Esophagus (tissue), 2 donors: Measurements from ENCODE around the gene DRG1. TPM values are rescaled to one million over a fixed set of nuclear protein-coding genes. Genes with fewer than 3 reads are reported as not detected.
"Not testable (repeated sequence)": the region's sequence is repeated elsewhere in the genome, so short reads cannot be mapped to it uniquely, and the experiment has no call there.

Source experiments
- H3K27ac ChIP-seq, 2 donors: one replicate each; pipeline ENCODE4 v1.5.1; 2013; ENCODE audit warnings: low read depth in 2 of 2, mild to moderate bottlenecking in 2 of 2, inconsistent platforms in 1 of 2, low read length in 1 of 2, moderate library complexity in 1 of 2
- H3K27me3 ChIP-seq, 2 donors: one replicate each; pipeline ENCODE4 v1.6.1; 2013; ENCODE audit warnings: low read length in 2 of 2, control low read depth in 1 of 2, mild to moderate bottlenecking in 1 of 2; ENCODE audit not compliant: insufficient read depth in 2 of 2, control insufficient read depth in 1 of 2
- H3K36me3 ChIP-seq, 2 donors: one replicate each; pipeline ENCODE4 v1.6.1; 2013; ENCODE audit warnings: low read length in 1 of 2; ENCODE audit not compliant: control insufficient read depth in 2 of 2, insufficient read depth in 2 of 2
- H3K4me1 ChIP-seq, 2 donors: one replicate each; pipeline ENCODE4 v1.6.1; 2013; ENCODE audit warnings: low read length in 1 of 2; ENCODE audit not compliant: control insufficient read depth in 2 of 2, insufficient read depth in 2 of 2
- H3K4me3 ChIP-seq, 2 donors: one replicate each; pipeline ENCODE4 v1.5.1; 2013; ENCODE audit warnings: low read length in 2 of 2, mild to moderate bottlenecking in 2 of 2, low read depth in 1 of 2, moderate library complexity in 1 of 2
- H3K9me3 ChIP-seq, 2 donors: one replicate each; pipeline ENCODE4 v1.6.1; 2013; ENCODE audit warnings: mild to moderate bottlenecking in 2 of 2, low read depth in 1 of 2, low read length in 1 of 2, moderate library complexity in 1 of 2; ENCODE audit not compliant: control insufficient read depth in 2 of 2, insufficient read depth in 1 of 2
- WGBS, 2 donors: extraction: QIAGEN DNeasy Blood & Tissue Kit; methylation state at CpG; one replicate each; pipeline ENCODE4 v1.1.7; 2013; 5-methylcytosine and 5-hydroxymethylcytosine counted together
- polyA plus RNA-seq, 2 donors: library from polyadenylated mRNA; stranded (reverse); fragments of 200-250 nt; gene quantifications; one replicate each; pipeline ENCODE4 v1.2.3, GENCODE V29; 2013
- donor health status: healthy with polysubstance abuse.
- donor health status: Bipolar disorder and iron deficiency.

Gene DRG1
- polyA plus RNA-seq, 2 donors: 22.7 to 30.8 TPM

DNA sequence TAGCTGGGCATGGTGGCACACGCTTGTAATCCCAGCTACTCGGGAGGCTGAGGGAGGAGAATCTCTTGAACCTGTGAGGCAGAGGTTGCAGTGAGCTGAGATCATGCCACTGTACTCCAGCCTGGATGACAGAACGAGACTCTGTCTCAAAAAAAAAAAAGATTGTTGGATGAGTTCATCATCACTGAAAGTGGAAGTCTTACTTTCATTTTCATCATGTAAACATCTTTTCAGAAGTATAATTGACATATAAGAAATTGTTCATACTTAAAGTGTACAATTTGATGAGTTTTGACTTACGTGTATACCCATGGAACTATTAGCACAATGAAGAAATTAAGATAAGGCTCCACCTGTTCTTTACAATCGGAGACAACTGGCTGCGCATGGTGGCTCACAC lies 20.8 kb upstream of the DRG1 start:
- H3K27ac ChIP-seq, H3K9me3 ChIP-seq, H3K36me3 ChIP-seq, H3K4me1 ChIP-seq, H3K4me3 ChIP-seq, H3K27me3 ChIP-seq: not testable (repeated sequence)
- WGBS, 2 donors: 73 to 74% methylated on average over 6 of the region's 6 CpGs

DNA sequence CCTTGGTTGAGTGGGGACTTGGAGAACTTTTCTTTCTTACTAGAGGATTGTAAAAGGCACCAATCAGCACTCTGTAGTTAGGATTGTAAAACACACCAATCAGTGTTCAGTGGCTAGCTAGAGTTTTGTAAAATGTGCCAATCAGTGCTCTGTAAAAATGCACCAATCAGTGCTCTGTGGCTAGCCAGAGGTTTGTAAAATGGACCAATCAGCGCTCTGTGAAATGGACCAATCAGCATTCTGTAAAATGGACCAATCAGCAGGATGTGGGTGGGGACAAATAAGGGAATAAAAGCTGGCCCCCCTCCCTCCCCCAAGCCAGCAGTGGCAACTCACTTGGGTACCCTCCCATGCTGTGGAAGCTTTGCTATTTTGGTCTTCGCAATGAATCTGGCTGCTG lies 5.5 kb upstream of the DRG1 start:
- H3K9me3 ChIP-seq: no peaks in the 10 kb centered on the region
- H3K4me3 ChIP-seq: no peak overlapping the region
- H3K27ac ChIP-seq: no peak overlapping the region
- WGBS, 2 donors: 96 to 97% methylated on average over 2 of the region's 2 CpGs
- H3K27me3 ChIP-seq: no peaks in the 10 kb centered on the region
- no peaks in the 10 kb centered on the region for H3K36me3 ChIP-seq
- H3K4me1 ChIP-seq: no peaks in the 10 kb centered on the region

DNA sequence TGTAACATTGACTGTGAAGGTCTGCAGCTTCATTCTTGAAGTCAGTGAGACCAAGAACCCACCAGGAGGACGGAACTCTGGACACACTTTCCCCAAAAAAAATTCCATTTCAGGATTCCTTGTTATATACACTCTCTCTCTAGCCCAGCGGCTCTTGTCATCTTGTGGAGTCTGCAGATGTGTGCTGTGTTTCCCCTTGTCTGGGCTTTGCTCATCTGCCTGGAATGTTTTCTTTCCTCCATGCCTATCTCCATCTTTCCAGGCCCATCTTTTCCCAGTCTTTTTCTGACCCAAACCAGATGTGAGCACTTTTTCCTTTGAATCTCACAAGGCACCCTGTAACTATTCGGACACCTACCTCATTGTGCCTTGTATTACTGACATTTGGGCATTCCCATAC lies 5.1 kb upstream of the DRG1 start:
- no peak overlapping the region for H3K4me3 ChIP-seq
- peaks cover 0 to 2% of the 10 kb centered on the region in 2 donors for H3K4me1 ChIP-seq
- H3K27ac ChIP-seq: no peak overlapping the region
- H3K36me3 ChIP-seq: no peaks in the 10 kb centered on the region
- no peaks in the 10 kb centered on the region for H3K9me3 ChIP-seq
- 79 to 82% methylated on average over 3 of the region's 3 CpGs for WGBS, 2 donors
- H3K27me3 ChIP-seq: no peaks in the 10 kb centered on the region

DNA sequence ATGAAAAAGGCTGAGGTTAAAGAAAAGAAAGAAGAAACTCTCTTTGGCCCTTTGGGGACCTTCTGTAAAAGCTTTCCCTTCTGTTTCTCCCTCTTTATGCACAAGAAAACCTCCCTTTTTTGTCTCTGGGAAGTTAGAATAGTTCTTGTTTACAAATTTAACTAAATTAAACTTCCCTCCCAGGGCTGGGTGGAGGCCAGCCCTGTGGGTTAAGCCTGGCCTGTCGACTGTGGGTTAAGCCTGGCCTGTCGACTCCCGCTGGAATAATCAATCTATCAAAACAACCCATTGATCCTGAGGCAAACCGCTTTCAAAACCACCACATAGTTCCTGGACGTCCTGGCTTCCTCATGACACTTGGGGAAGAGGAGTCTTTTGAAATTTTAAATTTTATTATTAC lies 1.2 kb upstream of the DRG1 start:
- Histone ChIP-seq H3K9me3 (no peaks in the 10 kb centered on the region), H3K36me3 (no peaks in the 10 kb centered on the region), H3K4me3 (no peak overlapping the region), H3K27me3 (no peaks in the 10 kb centered on the region), H3K4me1 (peaks cover 0 to 2% of the 10 kb centered on the region in 2 donors), H3K27ac (no peak overlapping the region)
- WGBS, 2 donors: 45 to 55% methylated on average over 5 of the region's 5 CpGs

DNA sequence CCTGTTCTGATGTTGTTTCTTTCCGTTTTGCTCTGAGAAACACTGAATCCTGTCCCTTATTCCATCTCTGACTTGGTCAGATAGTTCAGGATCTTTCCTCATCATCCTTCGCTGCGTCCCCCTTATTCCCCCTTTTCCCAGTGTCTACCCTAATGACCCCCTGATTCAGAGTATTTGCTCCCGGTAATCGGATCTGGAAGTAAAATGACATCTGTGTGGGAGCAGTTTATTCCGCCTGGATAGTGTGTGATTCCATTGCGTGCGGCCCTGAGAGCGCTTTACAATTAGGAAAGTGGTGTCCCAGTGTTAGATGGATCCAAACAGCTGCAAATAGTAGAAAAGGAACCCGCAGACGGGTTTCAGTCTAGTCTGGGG lies 606 bp downstream of the DRG1 start:
- Histone ChIP-seq H3K4me1 (peaks cover 0 to 2% of the 10 kb centered on the region in 2 donors), H3K27me3 (no peaks in the 10 kb centered on the region), H3K4me3 (peak overlapping the region; percentile 94 to 96), H3K9me3 (no peaks in the 10 kb centered on the region), H3K27ac (peak overlapping the region; percentile 71 to 87), H3K36me3 (no peaks in the 10 kb centered on the region)
- 2% methylated on average over 11 of the region's 11 CpGs for WGBS, 2 donors

DNA sequence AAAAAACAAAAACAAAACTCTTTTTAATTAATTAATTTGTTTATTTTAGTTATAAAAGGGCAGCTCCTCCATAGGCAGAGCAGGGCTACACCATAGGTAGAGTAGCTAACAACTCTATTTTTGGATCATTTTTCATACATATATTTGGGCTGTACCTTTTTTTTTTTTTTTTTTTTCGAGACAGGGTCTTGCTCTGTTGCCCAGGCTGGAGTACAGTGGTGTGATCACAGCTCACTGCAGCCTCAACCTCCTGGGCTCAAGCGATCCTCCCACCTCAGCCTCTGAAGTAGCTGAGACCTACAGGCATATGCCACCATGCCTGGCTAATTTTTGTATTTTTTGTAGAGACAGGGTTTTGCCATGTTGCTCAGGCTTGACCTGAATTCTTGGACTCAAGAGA lies 2.9 kb downstream of the DRG1 start:
- WGBS, 2 donors: 91 to 95% methylated on average over 2 of the region's 2 CpGs
- H3K27ac ChIP-seq, H3K4me3 ChIP-seq, H3K27me3 ChIP-seq, H3K9me3 ChIP-seq, H3K36me3 ChIP-seq, H3K4me1 ChIP-seq: not testable (repeated sequence)

DNA sequence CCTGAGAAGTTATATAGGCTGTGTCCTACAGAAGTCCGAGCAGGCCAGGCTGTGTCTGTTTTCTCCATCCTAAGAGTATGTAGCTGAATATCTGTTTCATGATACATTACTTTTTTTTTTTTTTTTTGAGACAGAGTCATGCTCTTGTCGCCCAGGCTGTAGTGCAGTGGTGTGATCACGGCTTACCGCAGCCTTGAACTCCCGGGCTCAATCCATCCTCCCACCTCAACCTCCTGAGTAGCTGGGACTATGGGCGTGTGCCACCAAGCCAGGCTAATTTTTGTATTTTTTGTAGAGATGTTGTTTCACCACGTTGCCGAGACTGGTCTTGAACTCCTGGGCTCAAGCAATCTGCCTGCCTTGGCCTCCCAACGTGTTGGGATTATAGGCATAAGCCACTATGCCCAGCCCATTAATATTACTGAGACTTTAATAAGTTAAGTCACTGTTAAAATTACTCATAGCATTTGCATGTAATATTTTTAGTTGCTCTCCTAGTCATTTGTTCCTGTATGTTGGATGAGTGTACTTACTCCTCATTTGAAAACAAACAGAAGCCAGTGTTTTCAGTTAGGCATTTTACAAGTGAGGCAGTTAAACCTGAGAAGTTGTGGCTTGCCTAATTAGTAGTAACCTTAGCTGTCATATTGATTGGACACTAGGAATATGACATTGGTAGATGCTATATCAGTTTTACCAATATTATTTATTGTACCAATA lies 26.1 kb downstream of the DRG1 start:
- H3K36me3 ChIP-seq: peaks cover 8 to 12% of the 10 kb centered on the region in 2 donors
- H3K9me3 ChIP-seq: no peaks in the 10 kb centered on the region
- no peak overlapping the region for H3K27ac ChIP-seq
- no peaks in the 10 kb centered on the region for H3K27me3 ChIP-seq
- no peak overlapping the region for H3K4me3 ChIP-seq
- no peaks in the 10 kb centered on the region for H3K4me1 ChIP-seq
- WGBS, 2 donors: 92 to 94% methylated on average over 9 of the region's 9 CpGs

DNA sequence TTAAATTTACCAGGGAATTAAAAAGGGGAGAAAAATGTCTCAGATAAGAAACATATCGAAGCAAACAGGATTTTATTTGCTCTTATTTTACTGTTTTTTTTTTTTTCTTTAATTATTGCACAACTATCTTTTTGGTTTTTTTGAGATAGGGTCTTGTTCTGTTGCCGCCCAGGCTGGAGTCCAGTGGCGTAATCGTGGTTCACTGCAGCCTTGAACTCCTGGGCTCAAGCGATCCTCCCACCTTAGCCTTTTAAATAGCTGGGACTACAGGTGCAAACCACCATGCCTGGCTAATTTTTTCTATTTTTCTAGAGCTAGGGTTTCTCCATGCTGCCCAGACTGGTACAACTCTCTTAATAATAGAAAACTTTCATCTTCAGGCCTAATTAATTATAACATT lies 32.5 kb downstream of the DRG1 start:
- H3K4me3 ChIP-seq: no peak overlapping the region
- no peaks in the 10 kb centered on the region for H3K27me3 ChIP-seq
- no peaks in the 10 kb centered on the region for H3K4me1 ChIP-seq
- no peaks in the 10 kb centered on the region for H3K9me3 ChIP-seq
- peaks cover 7 to 24% of the 10 kb centered on the region in 2 donors for H3K36me3 ChIP-seq
- WGBS, 2 donors: 92 to 94% methylated on average over 5 of the region's 5 CpGs
- no peak overlapping the region for H3K27ac ChIP-seq

DNA sequence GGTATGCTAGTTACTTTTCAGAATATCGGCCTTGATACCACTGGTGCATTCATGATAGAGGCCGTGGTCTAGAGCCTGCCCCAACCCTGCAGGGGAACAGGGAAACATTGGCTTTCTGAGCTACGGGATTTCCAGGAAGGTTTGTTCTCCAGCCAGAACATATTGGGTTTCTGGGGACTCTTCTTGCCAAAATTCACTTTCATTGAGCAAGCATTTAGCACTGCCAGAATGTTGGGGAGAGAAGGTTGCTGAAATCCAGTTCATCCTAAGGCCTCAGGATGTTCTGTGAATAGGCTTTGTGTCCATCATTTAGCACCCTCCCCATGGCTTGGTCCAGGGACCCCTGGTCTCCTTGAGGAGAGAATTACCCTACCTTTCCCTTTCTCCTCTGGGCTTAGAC lies 36.7 kb downstream of the DRG1 start:
- Histone ChIP-seq H3K27ac (no peak overlapping the region), H3K4me1 (peaks cover 0 to 2% of the 10 kb centered on the region in 2 donors), H3K4me3 (no peak overlapping the region), H3K9me3 (no peaks in the 10 kb centered on the region), H3K27me3 (no peaks in the 10 kb centered on the region), H3K36me3 (peaks cover 14 to 28% of the 10 kb centered on the region in 2 donors)
- 49 to 71% methylated on average over 3 of the region's 3 CpGs for WGBS, 2 donors

DNA sequence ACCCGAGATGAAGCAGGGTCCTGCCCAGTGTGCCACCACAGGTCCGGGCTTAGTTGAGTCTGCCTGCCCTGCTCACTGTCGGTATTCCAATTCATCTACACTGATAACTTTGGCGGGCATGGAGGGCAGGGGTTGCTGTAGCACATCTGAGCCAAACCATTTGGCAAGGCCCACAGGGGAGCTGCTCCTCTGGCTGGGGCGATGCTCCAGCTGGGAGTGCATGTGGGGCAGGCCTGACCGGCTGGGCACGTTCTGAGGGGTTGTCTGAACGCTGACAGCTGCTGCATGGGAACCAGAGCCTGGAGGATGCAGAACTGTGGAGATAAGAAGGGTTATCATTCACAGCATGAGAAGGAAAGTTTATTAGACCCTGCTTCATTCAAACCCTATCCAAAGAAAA lies 40.4 kb downstream of the DRG1 start:
- H3K9me3 ChIP-seq: no peaks in the 10 kb centered on the region
- H3K27ac ChIP-seq: no peak overlapping the region
- 55 to 58% methylated on average over 8 of the region's 8 CpGs for WGBS, 2 donors
- peaks cover 0 to 2% of the 10 kb centered on the region in 2 donors for H3K4me1 ChIP-seq
- H3K27me3 ChIP-seq: no peaks in the 10 kb centered on the region
- peaks cover 12 to 32% of the 10 kb centered on the region in 2 donors for H3K36me3 ChIP-seq
- no peak overlapping the region for H3K4me3 ChIP-seq
